ENCODE data around the gene ANO4.

DNA sequence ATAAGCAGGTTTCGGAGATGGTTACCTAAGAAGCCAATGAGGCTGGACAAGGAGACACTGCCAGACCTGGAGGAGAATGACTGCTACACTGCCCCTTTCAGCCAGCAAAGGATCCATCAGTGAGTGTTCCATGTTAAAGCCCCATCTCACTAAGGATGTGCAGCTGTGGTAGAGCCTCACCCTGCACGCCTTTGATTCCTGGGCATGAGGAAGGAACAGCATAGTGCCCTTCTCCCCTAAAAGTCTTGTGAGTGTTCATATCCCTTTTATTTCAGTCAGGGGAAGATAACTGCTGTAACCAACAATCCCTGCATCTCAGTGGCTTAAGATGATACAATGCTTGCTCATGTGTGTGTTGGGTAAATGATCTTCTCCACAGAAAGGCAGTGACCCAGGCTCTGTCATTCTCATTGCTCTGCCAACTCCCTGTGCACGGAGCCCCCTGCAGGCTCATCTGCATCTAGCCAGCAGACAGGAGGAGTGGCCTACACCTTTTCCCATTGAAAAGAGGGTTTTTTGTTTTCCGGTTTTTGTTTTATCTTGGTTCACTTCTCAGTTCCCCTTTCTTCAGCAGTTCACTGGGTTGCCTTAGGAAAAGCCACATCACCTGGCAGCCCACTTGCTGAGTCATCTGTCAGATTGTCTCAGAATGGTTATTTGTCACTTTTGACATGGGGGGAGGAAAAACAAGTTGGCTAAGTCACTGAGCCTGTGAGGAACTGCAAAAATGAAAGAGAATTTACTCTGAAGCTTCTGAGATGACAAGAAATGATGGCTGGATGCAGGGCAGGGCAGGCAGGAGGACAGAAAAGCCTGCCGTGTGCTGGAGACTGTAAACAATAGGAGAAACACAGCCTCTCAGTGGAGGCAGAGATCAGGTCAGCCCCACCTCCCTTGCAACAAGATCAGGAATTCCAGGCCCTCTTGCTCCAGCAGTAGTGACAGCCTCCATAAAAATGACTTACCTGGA, 193.3 kb downstream of the ANO4 start:
- TF ChIP-seq, protein P1, sequence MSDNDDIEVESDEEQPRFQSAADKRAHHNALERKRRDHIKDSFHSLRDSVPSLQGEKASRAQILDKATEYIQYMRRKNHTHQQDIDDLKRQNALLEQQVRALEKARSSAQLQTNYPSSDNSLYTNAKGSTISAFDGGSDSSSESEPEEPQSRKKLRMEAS (IDR thresholded peaks at IDR 0.05; ENCODE audit: low read depth, low read length), result no peak
- TF ChIP-seq, protein P2, sequence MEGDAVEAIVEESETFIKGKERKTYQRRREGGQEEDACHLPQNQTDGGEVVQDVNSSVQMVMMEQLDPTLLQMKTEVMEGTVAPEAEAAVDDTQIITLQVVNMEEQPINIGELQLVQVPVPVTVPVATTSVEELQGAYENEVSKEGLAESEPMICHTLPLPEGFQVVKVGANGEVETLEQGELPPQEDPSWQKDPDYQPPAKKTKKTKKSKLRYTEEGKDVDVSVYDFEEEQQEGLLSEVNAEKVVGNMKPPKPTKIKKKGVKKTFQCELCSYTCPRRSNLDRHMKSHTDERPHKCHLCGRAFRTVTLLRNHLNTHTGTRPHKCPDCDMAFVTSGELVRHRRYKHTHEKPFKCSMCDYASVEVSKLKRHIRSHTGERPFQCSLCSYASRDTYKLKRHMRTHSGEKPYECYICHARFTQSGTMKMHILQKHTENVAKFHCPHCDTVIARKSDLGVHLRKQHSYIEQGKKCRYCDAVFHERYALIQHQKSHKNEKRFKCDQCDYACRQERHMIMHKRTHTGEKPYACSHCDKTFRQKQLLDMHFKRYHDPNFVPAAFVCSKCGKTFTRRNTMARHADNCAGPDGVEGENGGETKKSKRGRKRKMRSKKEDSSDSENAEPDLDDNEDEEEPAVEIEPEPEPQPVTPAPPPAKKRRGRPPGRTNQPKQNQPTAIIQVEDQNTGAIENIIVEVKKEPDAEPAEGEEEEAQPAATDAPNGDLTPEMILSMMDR (IDR thresholded peaks at IDR 0.05; ENCODE audit: low read depth, low read length), result peak; percentile 72
- TF ChIP-seq POLR2A (IDR thresholded peaks at IDR 0.05; ENCODE audit: extremely low read depth, insufficient read length) (no peak), MYC (IDR thresholded peaks at IDR 0.05; ENCODE audit: low read depth, low read length) (0 out of 2 replicates have a peak, but pooled peaks have one; percentile 6)

All from NB4 (cell line).